ENCODE results near the gene CFAP251. TPM values are rescaled to one million over a fixed set of nuclear protein-coding genes. Genes with fewer than 3 reads are reported as not detected.
A peak's percentile ranks its signal among the peaks of the same experiment; 100 is the strongest.

The CFAP251 gene
- total and polyA plus RNA-seq, 2 of the 8 experiments (the other 6 are each of a cell fraction or from before 2014, with no cell fraction given) = 1.8 to 2.9 TPM

- Histone ChIP-seq H2BK12ac (ENCODE audit: low read depth, low read length) (no peak overlapping the region), H3K4me1 (replicated peaks in 1 of 4; ENCODE audit: control insufficient read depth in 3 of 4, insufficient read depth in 4 of 4, low read length in 3 of 4) (no peaks in the 10 kb centered on the region), H3K9ac (replicated peaks in 1 of 4; ENCODE audit: extremely low read depth in 1 of 4, low read depth in 3 of 4, low read length in 3 of 4) (no peak overlapping the region), H3K79me1 (ENCODE audit: low read depth, low read length) (no peaks in the 10 kb centered on the region), H2BK15ac (ENCODE audit: low read length) (no peak overlapping the region), H3K4me3 (ENCODE audit: extremely low read depth in 1 of 4, insufficient read depth in 2 of 4, low read depth in 3 of 4, low read length in 4 of 4) (no peak overlapping the region), H3K9me3 (ENCODE audit: insufficient read depth in 2 of 2, low read depth in 1 of 2, low read length in 1 of 2) (peaks cover 8 to 16% of the 10 kb centered on the region in 2 experiments; a peak in 3 of 4 replicates), H4K20me1 (replicated peaks in 1 of 2; ENCODE audit: control insufficient read depth in 1 of 2, insufficient read depth in 2 of 2, low read length in 2 of 2) (peaks cover 0 to 5% of the 10 kb centered on the region in 2 experiments), H3K23me2 (ENCODE audit: low read depth, low read length) (no peaks in the 10 kb centered on the region), H4K91ac (replicated peaks; ENCODE audit: insufficient read length, low read length) (no peak overlapping the region), H3K79me2 (ENCODE audit: control insufficient read depth in 1 of 2, insufficient read depth in 2 of 2, low read length in 2 of 2) (no peaks in the 10 kb centered on the region), H3K27me3 (replicated peaks in 1 of 4; ENCODE audit: control insufficient read depth in 3 of 4, extremely low read depth in 1 of 4, insufficient read depth in 3 of 4, low read length in 3 of 4) (no peaks in the 10 kb centered on the region), H2AFZ (ENCODE audit: low read length) (no peak overlapping the region), H4K5ac (ENCODE audit: insufficient read length, low read depth, low read length) (no peak overlapping the region), H3K18ac (ENCODE audit: extremely low read depth, low read length) (no peak overlapping the region), H3K36me3 (ENCODE audit: control insufficient read depth in 2 of 4, insufficient read depth in 4 of 4, low read length in 3 of 4) (peaks cover 6 to 29% (median 16%) of the 10 kb centered on the region in 4 experiments), H3K14ac (ENCODE audit: insufficient read length) (no peak overlapping the region), H2AK5ac (ENCODE audit: low read depth, low read length) (no peak overlapping the region), H4K8ac (ENCODE audit: extremely low read depth, insufficient read depth, low read length) (no peak overlapping the region), H3K4me2 (ENCODE audit: insufficient read depth in 1 of 2, low read depth in 2 of 2, low read length in 2 of 2) (no peak overlapping the region), H3K4ac (replicated peaks; ENCODE audit: insufficient read length, low read depth, low read length) (no peak overlapping the region), H2BK120ac (replicated peaks; ENCODE audit: low read depth, low read length) (no peak overlapping the region), H3K56ac (replicated peaks; ENCODE audit: insufficient read length, low read depth, low read length) (no peak overlapping the region), H2BK20ac (ENCODE audit: low read length) (no peak overlapping the region), H3K23ac (ENCODE audit: insufficient read length) (no peak overlapping the region), H2BK5ac (ENCODE audit: low read depth, low read length) (no peak overlapping the region), H3K27ac (ENCODE audit: low read depth, low read length) (no peak overlapping the region)
- no peak for FAIRE-seq
- WGBS, 2 experiments (ENCODE audit: extremely low coverage in 1 of 2, insufficient coverage in 1 of 2, insufficient read length in 1 of 2, insufficient replicate concordance in 2 of 2, low coverage in 1 of 2, low lambda C conversion rate in 2 of 2, missing lambda C conversion rate in 1 of 2) = 95% methylated on average over 7 of the region's 7 CpGs; no CpG with 5 or more reads in 1 of the 2 experiments
- DNase-seq (ENCODE audit: low read depth in 1 of 2, low spot score in 2 of 2) = no peak
- TF ChIP-seq TBP (IDR thresholded peaks at IDR 0.05; ENCODE audit: low read depth, low read length) (no peak), CBX5 (IDR thresholded peaks at IDR 0.05; ENCODE audit: low read depth, low read length) (peak; percentile 72; the same call in 1 of the 2 replicates), TEAD4 (IDR thresholded peaks at IDR 0.05; ENCODE audit: low read depth, low read length) (no peak), RNF2 (IDR thresholded peaks at IDR 0.05; ENCODE audit: borderline replicate concordance, low read depth, low read length, missing control alignments, poor library complexity, severe bottlenecking) (no peak), SIRT6 (IDR thresholded peaks at IDR 0.05; ENCODE audit: low read length) (no peak)
- POLR2A ChIA-PET (ENCODE audit: partially characterized antibody) = no interaction called here
- CTCF ChIA-PET (ENCODE audit: partially characterized antibody) = interaction anchor here (1.4 to 1.5 kb wide), 3 partner anchors 9 to 14 kb away, joined by 4 to 7 read pairs (median 5); no protein-coding TSS in a partner anchor
Measured at GRCh38 chr12:122045262-122045661, 126.9 kb downstream of the CFAP251 start.

Data from H1 (cell line).